Suprapubic skin (tissue), 4 donors: Measurements from ENCODE around the gene GRIK4. TPM values are rescaled to one million over a fixed set of nuclear protein-coding genes. Genes with fewer than 3 reads are reported as not detected.

Experiments used
- DNase-seq, 2 donors: peaks; one replicate each; pipeline ENCODE4 v3.0.0-alpha.2; 2019; ENCODE audit warnings: low spot score in 2 of 2
- H3K27ac ChIP-seq: fragments of 200-600 bp; sonication (generic); one replicate; pipeline ENCODE4 v1.5.1; 2019
- H3K27me3 ChIP-seq: fragments of 200-600 bp; sonication (generic); one replicate; pipeline ENCODE4 v1.5.1; 2019
- H3K36me3 ChIP-seq: fragments of 200-600 bp; sonication (generic); one replicate; pipeline ENCODE4 v1.5.1; 2019
- H3K4me1 ChIP-seq: fragments of 200-600 bp; sonication (generic); one replicate; pipeline ENCODE4 v1.5.1; 2019
- H3K4me3 ChIP-seq: fragments of 200-600 bp; sonication (generic); one replicate; pipeline ENCODE4 v1.5.1; 2019; ENCODE audit warnings: mild to moderate bottlenecking
- H3K9me3 ChIP-seq: fragments of 200-600 bp; sonication (generic); one replicate; pipeline ENCODE4 v1.5.1; 2019
- CTCF ChIP-seq, 2 donors: fragments of 200-600 bp in 1 of 2; fragments of 450-650 bp in 1 of 2; sonication (generic) in 1 of 2; IDR thresholded peaks; one replicate each; pipeline ENCODE4 v1.5.1; 2016 to 2019; ENCODE audit warnings: antibody characterized with exemption in 2 of 2, mild to moderate bottlenecking in 1 of 2, moderate library complexity in 1 of 2
- EP300 ChIP-seq: sonication (generic); formaldehyde crosslinking; IDR thresholded peaks from one replicate; pipeline ENCODE4 v1.6.1; 2017; ENCODE audit warnings: antibody characterized with exemption
- POLR2A ChIP-seq, 2 donors: fragments of 450-650 bp; IDR thresholded peaks; one replicate each; pipeline ENCODE4 v1.6.1; 2017; ENCODE audit warnings: antibody characterized with exemption in 2 of 2, mild to moderate bottlenecking in 2 of 2, moderate library complexity in 2 of 2
- POLR2AphosphoS5 ChIP-seq, 3 donors: sonication (generic); formaldehyde crosslinking; IDR thresholded peaks; one replicate each; pipeline ENCODE4 v1.6.1; 2017; ENCODE audit warnings: antibody characterized with exemption in 3 of 3
- WGBS: methylation state at CpG from one replicate; pipeline ENCODE4 v1.1.5; 2018; 5-methylcytosine and 5-hydroxymethylcytosine counted together
- total RNA-seq, 4 donors: library from RNA; depleted of rRNA; stranded (reverse); fragments of >200 nt; gene quantifications; one replicate each; pipeline ENCODE4 v1.1.0, GENCODE V29; 2016

Gene GRIK4
- total RNA-seq, 4 donors from 2014 or later: 0.24 TPM; not detected in 3

GRCh38 chr11:120575461-120575860 is 63.9 kb downstream of the GRIK4 start:
- DNase-seq: peak in 1 of 2 donors; percentile 45
- 90% methylated on average over 9 of the region's 9 CpGs for WGBS
- H3K36me3 ChIP-seq: no peaks in the 10 kb centered on the region
- no peak for TF ChIP-seq POLR2AphosphoS5 (IDR thresholded peaks at IDR 0.05)
- no peak for TF ChIP-seq CTCF (IDR thresholded peaks at IDR 0.05)
- H3K27me3 ChIP-seq: peaks cover 19% of the 10 kb centered on the region
- H3K27ac ChIP-seq: no peak overlapping the region
- no peaks in the 10 kb centered on the region for H3K9me3 ChIP-seq
- H3K4me1 ChIP-seq: no peaks in the 10 kb centered on the region
- no peak overlapping the region for H3K4me3 ChIP-seq

GRCh38 chr11:120576606-120577005 is 65.1 kb downstream of the GRIK4 start:
- Histone ChIP-seq H3K9me3 (no peaks in the 10 kb centered on the region), H3K36me3 (no peaks in the 10 kb centered on the region), H3K27ac (no peak overlapping the region), H3K4me3 (no peak overlapping the region), H3K4me1 (no peaks in the 10 kb centered on the region), H3K27me3 (peaks cover 22% of the 10 kb centered on the region)
- DNase-seq: peak in 1 of 2 donors; percentile 25
- 86% methylated on average over 7 of the region's 7 CpGs for WGBS
- TF ChIP-seq EP300 (no peak), POLR2AphosphoS5 (IDR thresholded peaks at IDR 0.05) (no peak), POLR2A (IDR thresholded peaks at IDR 0.05) (no peak), CTCF (IDR thresholded peaks at IDR 0.05) (no peak)

- Histone ChIP-seq H3K27me3 (peaks cover 22% of the 10 kb centered on the region), H3K4me1 (no peaks in the 10 kb centered on the region), H3K27ac (no peak overlapping the region), H3K4me3 (no peak overlapping the region), H3K36me3 (no peaks in the 10 kb centered on the region), H3K9me3 (no peaks in the 10 kb centered on the region)
- no peak for TF ChIP-seq POLR2A (IDR thresholded peaks at IDR 0.05)
- TF ChIP-seq EP300: no peak
- TF ChIP-seq POLR2AphosphoS5 (IDR thresholded peaks at IDR 0.05): no peak
- TF ChIP-seq CTCF (IDR thresholded peaks at IDR 0.05): no peak
- peak in 1 of 2 donors; percentile 37 for DNase-seq
- 100% methylated on average over 2 of the region's 2 CpGs for WGBS
These were observed 65.5 kb downstream of the GRIK4 start for GRCh38 chr11:120577041-120577440.

GRCh38 chr11:120577624-120578363 is 66.2 kb downstream of the GRIK4 start:
- H3K9me3 ChIP-seq: no peaks in the 10 kb centered on the region
- H3K27me3 ChIP-seq: peaks cover 24% of the 10 kb centered on the region
- H3K27ac ChIP-seq: no peak overlapping the region
- no peak overlapping the region for H3K4me3 ChIP-seq
- WGBS: 82% methylated on average over 7 of the region's 7 CpGs
- no peaks in the 10 kb centered on the region for H3K4me1 ChIP-seq
- peak in 1 of 2 donors; percentile 43 for DNase-seq
- TF ChIP-seq POLR2A (IDR thresholded peaks at IDR 0.05): no peak
- TF ChIP-seq EP300: no peak
- no peak for TF ChIP-seq POLR2AphosphoS5 (IDR thresholded peaks at IDR 0.05)
- TF ChIP-seq CTCF (IDR thresholded peaks at IDR 0.05): no peak
- H3K36me3 ChIP-seq: no peaks in the 10 kb centered on the region

- Histone ChIP-seq H3K27me3 (peaks cover 26% of the 10 kb centered on the region), H3K27ac (no peak overlapping the region), H3K9me3 (no peaks in the 10 kb centered on the region), H3K4me1 (no peaks in the 10 kb centered on the region), H3K4me3 (no peak overlapping the region), H3K36me3 (no peaks in the 10 kb centered on the region)
- TF ChIP-seq CTCF (IDR thresholded peaks at IDR 0.05) (no peak), POLR2A (IDR thresholded peaks at IDR 0.05) (no peak), POLR2AphosphoS5 (IDR thresholded peaks at IDR 0.05) (no peak), EP300 (no peak)
- WGBS: 51% methylated on average over 8 of the region's 14 CpGs
- peak in 1 of 2 donors; percentile 35 for DNase-seq
These were observed 67.1 kb downstream of the GRIK4 start for GRCh38 chr11:120578596-120579154.
